GM12878 (cell line): ENCODE data around the gene RRAD. TPM values are rescaled to one million over a fixed set of nuclear protein-coding genes. Genes with fewer than 3 reads are reported as not detected.

Experiments
- ATAC-seq: fragments of 200-7000 bp; cut with Tn5 transposase; 3 replicates; pipeline ENCODE4 v1.9.1; 2020; ENCODE audit warnings: mild to moderate bottlenecking, moderate library complexity
- BruUV-seq: library from RNA; stranded (reverse); fragments of 400-500 nt; replicated peaks from 2 replicates; lab custom pipeline; 2021; lab: Mats Ljungman, UMichigan
- CTCF ChIA-PET: fragments of 300-600 bp; sonication (Branson Sonifier 250); formaldehyde crosslinking; extraction: SDS; loops from one replicate; lab custom pipeline; 2021; ENCODE audit warnings: inconsistent platforms; lab: Yijun Ruan, JAX
- POLR2A ChIA-PET: fragments of 350-600 bp; formaldehyde crosslinking; extraction: SDS; loops from one replicate; lab custom pipeline; 2021; ENCODE audit warnings: inconsistent platforms; lab: Charles Lee
- RAD21 ChIA-PET: fragments of 300-600 bp; sonication (Branson Sonifier 250); formaldehyde crosslinking; loops from one replicate; lab custom pipeline; 2023; ENCODE audit warnings: antibody characterized with exemption; ENCODE audit not compliant: unreplicated experiment; lab: Charles Lee
- SMC1A ChIA-PET: fragments of 300-600 bp; sonication (Branson Sonifier 250); formaldehyde crosslinking; loops from one replicate; lab custom pipeline; 2023; ENCODE audit not compliant: unreplicated experiment, uncharacterized antibody; lab: Charles Lee
- DNase-seq: peaks from one replicate; pipeline ENCODE4 v3.0.0-alpha.2; 2011; ENCODE audit warnings: low read depth, low spot score
- FAIRE-seq: peaks from 3 replicates; lab custom pipeline; 2011; peaks lifted over from hg19 to GRCh38; lab: Jason Lieb, UNC
- H2AFZ ChIP-seq: 2 replicates; pipeline ENCODE4 v1.6.0; 2011; ENCODE audit warnings: low read depth, low read length, control low read depth; ENCODE audit not compliant: control insufficient read depth
- H3K27ac ChIP-seq: 2 replicates; pipeline ENCODE4 v1.5.1; 2011; ENCODE audit warnings: control low read depth; ENCODE audit not compliant: control insufficient read depth, insufficient read depth
- H3K27me3 ChIP-seq, 2 experiments: replicated peaks in 1 of 2; 2 replicates each; pipeline versions ENCODE4 v1.6.0 to v1.6.1; 2011; ENCODE audit warnings: low read length in 1 of 2; ENCODE audit not compliant: control insufficient read depth in 2 of 2, insufficient read depth in 2 of 2
- H3K36me3 ChIP-seq, 2 experiments: 2 replicates each; pipeline ENCODE4 v1.5.1; 2011; ENCODE audit warnings: low read length in 1 of 2; ENCODE audit not compliant: control insufficient read depth in 2 of 2, insufficient read depth in 2 of 2
- H3K4me1 ChIP-seq: 2 replicates; pipeline ENCODE4 v1.6.1; 2011; ENCODE audit warnings: mild to moderate bottlenecking, low read length, moderate library complexity, mixed read lengths; ENCODE audit not compliant: control insufficient read depth, insufficient read depth
- H3K4me2 ChIP-seq: 2 replicates; pipeline ENCODE4 v1.6.0; 2011; ENCODE audit warnings: control low read depth; ENCODE audit not compliant: control insufficient read depth, insufficient read depth
- H3K4me3 ChIP-seq: fragments of 200-600 bp; sonication (generic); 2 replicates; pipeline ENCODE4 v1.5.1; 2016
- H3K79me2 ChIP-seq: 2 replicates; pipeline ENCODE4 v1.6.0; 2011; ENCODE audit warnings: low read length; ENCODE audit not compliant: control insufficient read depth, insufficient read depth
- H3K9ac ChIP-seq: 2 replicates; pipeline ENCODE4 v1.8.0; 2011; ENCODE audit warnings: low read length, control low read depth, mixed read lengths; ENCODE audit not compliant: control insufficient read depth, insufficient read depth
- H3K9me3 ChIP-seq: replicated peaks from 3 replicates; pipeline ENCODE4 v1.5.1; 2011; ENCODE audit warnings: mild to moderate bottlenecking, low read length; ENCODE audit not compliant: control insufficient read depth, insufficient read depth
- H4K20me1 ChIP-seq: 2 replicates; pipeline ENCODE4 v1.6.0; 2011; ENCODE audit not compliant: control insufficient read depth, insufficient read depth
- BACH1 ChIP-seq: fragments of 450-650 bp; IDR thresholded peaks from 2 replicates; pipeline ENCODE4 v1.6.1; 2017; ENCODE audit warnings: mild to moderate bottlenecking, borderline replicate concordance
- BCL11A ChIP-seq: IDR thresholded peaks from 2 replicates; pipeline ENCODE4 v1.6.1; 2011; ENCODE audit warnings: low read depth, low read length
- BHLHE40 ChIP-seq, 2 experiments: fragments of 450-650 bp in 1 of 2; IDR thresholded peaks; 2 replicates each; pipeline ENCODE4 v1.6.1; 2011 to 2017; ENCODE audit warnings: low read depth in 2 of 2, borderline replicate concordance in 1 of 2, improper control_type of control experiment in 1 of 2, low read length in 1 of 2, mild to moderate bottlenecking in 1 of 2
- BRCA1 ChIP-seq: IDR thresholded peaks from 2 replicates; pipeline ENCODE4 v1.6.1; 2011; ENCODE audit warnings: low read depth, low read length, improper control_type of control experiment
- CBX5 ChIP-seq: sonication (generic); IDR thresholded peaks from 2 replicates; pipeline ENCODE4 v1.6.1; 2016; ENCODE audit warnings: low read depth, moderate library complexity, mild to moderate bottlenecking, inconsistent platforms
- CEBPB ChIP-seq, 2 experiments: fragments of 150-350 bp in 1 of 2; IDR thresholded peaks; 2 replicates each; pipeline ENCODE4 v1.6.1; 2012 to 2014; ENCODE audit warnings: low read depth in 2 of 2, low read length in 2 of 2, borderline replicate concordance in 1 of 2, inconsistent platforms in 1 of 2
- EGR1 ChIP-seq, 2 experiments: IDR thresholded peaks; 1 replicate in 1 of 2; 2 replicates in 1 of 2; pipeline ENCODE4 v1.6.1; 2011 to 2012; ENCODE audit warnings: low read depth in 2 of 2, low read length in 2 of 2, borderline replicate concordance in 1 of 2, mild to moderate bottlenecking in 1 of 2, moderate library complexity in 1 of 2
- HDGF ChIP-seq: fragments of 450-650 bp; IDR thresholded peaks from 2 replicates; pipeline ENCODE4 v1.6.1; 2016; ENCODE audit warnings: antibody characterized with exemption
- IKZF1 ChIP-seq: fragments of 450-650 bp; conservative IDR thresholded peaks from 2 replicates; pipeline ENCODE4 v1.6.1; 2017; ENCODE audit warnings: antibody characterized with exemption, mild to moderate bottlenecking
- RAD21 ChIP-seq: IDR thresholded peaks from 2 replicates; pipeline ENCODE4 v1.6.1; 2011; ENCODE audit warnings: mild to moderate bottlenecking, low read depth, low read length, moderate library complexity; ENCODE audit not compliant: insufficient read depth
- RCOR1 ChIP-seq: conservative IDR thresholded peaks from 2 replicates; pipeline ENCODE4 v1.6.1; 2012; ENCODE audit warnings: low read depth, low read length, improper control_type of control experiment
- SIN3A ChIP-seq: IDR thresholded peaks from 2 replicates; pipeline ENCODE4 v1.6.1; 2012; ENCODE audit warnings: low read depth, low read length, improper control_type of control experiment
- SIX5 ChIP-seq: IDR thresholded peaks from 2 replicates; pipeline ENCODE4 v1.6.1; 2011; ENCODE audit warnings: mild to moderate bottlenecking, low read depth, low read length, moderate library complexity; ENCODE audit not compliant: severe bottlenecking
- SMAD1 ChIP-seq: fragments of 450-650 bp; IDR thresholded peaks from 2 replicates; pipeline ENCODE4 v1.6.1; 2018; ENCODE audit warnings: mild to moderate bottlenecking, low read depth; ENCODE audit not compliant: partially characterized antibody
- SMAD5 ChIP-seq: IDR thresholded peaks from 2 replicates; pipeline ENCODE4 v1.6.1; 2016; ENCODE audit warnings: antibody characterized with exemption, low read depth
- SMC3 ChIP-seq: IDR thresholded peaks from 2 replicates; pipeline ENCODE4 v1.6.1; 2011; ENCODE audit warnings: low read length, improper control_type of control experiment, borderline replicate concordance
- ZNF274 ChIP-seq: IDR thresholded peaks from one replicate; pipeline ENCODE4 v1.8.0; 2011; ENCODE audit not compliant: insufficient read length, insufficient read depth
- WGBS: methylation state at CpG from one replicate; pipeline ENCODE4 v1.1.6; 2016; ENCODE audit warnings: low lambda C conversion rate; ENCODE audit not compliant: insufficient replicate concordance, insufficient coverage; ENCODE audit errors: missing lambda C conversion rate; 5-methylcytosine and 5-hydroxymethylcytosine counted together
- in situ Hi-C: fragments of 300-500 bp; cut with MboI; formaldehyde crosslinking; loops from 9 replicates; pipeline ENCODE4 v1.14.3; 2018; ENCODE audit warnings: mixed read lengths
- intact Hi-C: fragments of 100-400 bp; cut with micrococcal nuclease; formaldehyde crosslinking; loops from one replicate; pipeline ENCODE4 v1.14.2; 2022; ENCODE audit not compliant: unreplicated experiment
- polyA plus RNA-seq, 11 experiments: library from polyadenylated mRNA; depleted of rRNA in 4 of 11; unstranded in 6 of 11; stranded (reverse) in 5 of 11; fragments of >200 nt; fragmentation: Nextera tagmentation in 4 of 11; fragmentation: Illumina TruSeq in 1 of 11; extraction: Ambion mirVana in 4 of 11; extraction: Trizol in 1 of 11; gene quantifications; 1 replicate in 1 of 11; 2 replicates in 10 of 11; pipeline versions ENCODE4 v1.2.1 to v1.2.3, GENCODE V29; 2011 to 2016; ENCODE audit warnings: inconsistent platforms in 2 of 11, missing spikeins in 2 of 11, low read depth in 1 of 11
- total RNA-seq, 4 experiments: library from RNA; depleted of rRNA in 3 of 4; stranded (reverse); fragments of >200 nt in 3 of 4; fragmentation: Illumina TruSeq in 1 of 4; extraction: Trizol in 1 of 4; gene quantifications; 2 replicates each; pipeline versions ENCODE4 v1.2.1 to v1.2.3, GENCODE V29; 2013 to 2021
- TF ChIP-seq, protein P1 (sequence below): fragments of 450-650 bp; IDR thresholded peaks from 2 replicates; pipeline ENCODE4 v1.6.1; 2016; ENCODE audit warnings: mild to moderate bottlenecking

The RRAD gene
- total and polyA plus RNA-seq, 10 of the 15 experiments (the other 5 are each of a cell fraction or from before 2014, with no cell fraction given) = 0.11 to 8.5 (median 2.8) TPM

DNA sequence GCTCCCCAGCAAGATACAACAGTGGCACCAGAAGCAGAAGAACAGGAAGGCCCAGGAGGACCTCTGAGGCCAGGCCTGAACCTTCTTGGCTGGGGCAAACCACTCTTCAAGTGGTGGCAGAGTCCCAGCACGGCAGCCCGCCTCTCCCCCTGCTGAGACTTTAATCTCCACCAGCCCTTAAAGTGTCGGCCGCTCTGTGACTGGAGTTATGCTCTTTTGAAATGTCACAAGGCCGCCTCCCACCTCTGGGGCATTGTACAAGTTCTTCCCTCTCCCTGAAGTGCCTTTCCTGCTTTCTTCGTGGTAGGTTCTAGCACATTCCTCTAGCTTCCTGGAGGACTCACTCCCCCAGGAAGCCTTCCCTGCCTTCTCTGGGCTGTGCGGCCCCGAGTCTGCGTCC is 47.6 kb upstream of the RRAD start (continued):
- TF ChIP-seq, protein P1, sequence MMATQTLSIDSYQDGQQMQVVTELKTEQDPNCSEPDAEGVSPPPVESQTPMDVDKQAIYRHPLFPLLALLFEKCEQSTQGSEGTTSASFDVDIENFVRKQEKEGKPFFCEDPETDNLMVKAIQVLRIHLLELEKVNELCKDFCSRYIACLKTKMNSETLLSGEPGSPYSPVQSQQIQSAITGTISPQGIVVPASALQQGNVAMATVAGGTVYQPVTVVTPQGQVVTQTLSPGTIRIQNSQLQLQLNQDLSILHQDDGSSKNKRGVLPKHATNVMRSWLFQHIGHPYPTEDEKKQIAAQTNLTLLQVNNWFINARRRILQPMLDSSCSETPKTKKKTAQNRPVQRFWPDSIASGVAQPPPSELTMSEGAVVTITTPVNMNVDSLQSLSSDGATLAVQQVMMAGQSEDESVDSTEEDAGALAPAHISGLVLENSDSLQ = no peak
- TF ChIP-seq BRCA1 (no peak), RAD21 (no peak), RCOR1 (no peak), BHLHE40 (IDR thresholded peaks at IDR 0.05; ENCODE audit: borderline replicate concordance in 1 of 2, low read depth in 2 of 2, low read length in 1 of 2) (no peak), SMAD5 (no peak)
- TF ChIP-seq, all 136 proteins: peak for 0

DNA sequence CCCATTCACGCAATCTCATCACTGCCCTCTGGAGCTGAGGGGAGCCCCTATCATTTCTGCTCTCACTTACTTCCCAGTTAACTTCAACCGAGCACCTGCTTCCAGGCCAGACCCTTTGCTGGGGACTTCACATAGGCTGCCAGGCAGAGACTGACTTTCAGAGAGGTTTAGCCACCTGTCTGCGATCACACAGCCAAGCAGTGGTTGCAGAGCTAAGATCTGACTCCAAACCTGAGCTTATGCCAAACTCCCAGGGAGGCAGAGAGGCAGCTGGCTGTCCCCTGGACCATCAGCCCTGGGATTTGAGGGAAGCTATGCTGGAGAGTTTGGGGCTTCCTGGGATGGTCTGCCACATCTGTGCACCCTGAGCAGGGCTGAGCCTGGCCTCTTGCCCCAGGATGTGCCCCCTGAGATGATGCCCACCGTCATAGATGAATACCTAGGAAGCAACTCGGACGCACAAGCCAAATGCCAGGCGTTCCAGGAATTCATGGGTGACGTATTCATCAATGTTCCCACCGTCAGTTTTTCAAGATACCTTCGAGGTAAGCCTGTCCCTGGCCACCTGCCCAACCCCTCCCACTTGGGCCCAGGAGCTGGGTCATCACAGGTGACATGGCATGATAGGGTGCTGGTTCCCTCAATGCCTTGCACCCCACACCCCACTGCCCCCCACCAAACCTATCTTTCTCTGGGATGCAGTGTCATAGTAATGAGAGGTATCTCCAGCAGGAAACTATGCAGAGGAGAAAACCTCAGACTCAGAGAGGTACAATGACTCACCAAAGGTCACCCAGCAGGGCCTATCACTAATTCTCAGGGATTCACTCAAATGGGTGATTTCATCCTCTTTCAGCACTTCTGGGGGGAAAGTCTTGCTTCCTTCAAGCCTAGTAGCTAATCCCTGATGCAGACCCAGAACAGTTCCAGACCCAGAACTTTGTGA is 45.7 kb upstream of the RRAD start:
- Histone ChIP-seq H3K27me3 (no peaks in the 10 kb centered on the region; a peak in 1 of 4 replicates), H3K9ac (no peak overlapping the region), H3K79me2 (no peaks in the 10 kb centered on the region), H3K4me3 (no peak overlapping the region), H3K9me3 (no peaks in the 10 kb centered on the region), H3K36me3 (no peaks in the 10 kb centered on the region), H3K4me1 (peaks cover 3% of the 10 kb centered on the region; the same call in 1 of the 2 replicates), H3K4me2 (no peak overlapping the region), H3K27ac (no peak overlapping the region), H2AFZ (no peak overlapping the region), H4K20me1 (no peaks in the 10 kb centered on the region)
- in situ Hi-C loops (loop anchor here (10.0 kb wide), 1 partner anchor 184 kb away; the partner anchor contains the start of genes B3GNT9, FBXL8 and TRADD), intact Hi-C loops (no loop called here)
- TF ChIP-seq BACH1 (no peak), SIX5 (no peak), SMC3 (no peak), EGR1 (IDR thresholded peaks at IDR 0.05; ENCODE audit: borderline replicate concordance in 1 of 2, low read depth in 2 of 2, low read length in 2 of 2) (no peak), SMAD1 (no peak), ZNF274 (no peak), HDGF (no peak), SIN3A (no peak), CBX5 (no peak), IKZF1 (no peak), BCL11A (no peak), CEBPB (IDR thresholded peaks at IDR 0.05; ENCODE audit: borderline replicate concordance in 1 of 2, low read depth in 2 of 2, low read length in 2 of 2) (no peak)
- FAIRE-seq (no peak), DNase-seq (no peak), ATAC-seq (no peak)
- ChIA-PET CTCF (interaction anchor here (0.6 to 1.8 kb wide), 3 partner anchors 11 to 17 kb away, joined by 4 to 9 read pairs (median 4); partner anchors contain the start of gene CES3), SMC1A (interaction anchor here (1.0 to 1.4 kb wide), 2 partner anchors 9 to 289 kb away, joined by 3 read pairs; partner anchors contain the start of gene CES3), RAD21 (no interaction called here), POLR2A (no interaction called here)
- WGBS = 33% methylated on average over 10 of the region's 10 CpGs
- no TSS peak for BruUV-seq
